ENCODE results near the gene EHD4. TPM values are rescaled to one million over a fixed set of nuclear protein-coding genes. Genes with fewer than 3 reads are reported as not detected.

EHD4 gene
- total RNA-seq, 1 donor from 2014 or later = 42.2 TPM

- no peak for DNase-seq (ENCODE audit: low spot score)
- intact Hi-C loops (cut with DNase I) = no loop called here
Measured at GRCh38 chr15:41996376-41996775, 24.0 kb upstream of the EHD4 start.

DNA sequence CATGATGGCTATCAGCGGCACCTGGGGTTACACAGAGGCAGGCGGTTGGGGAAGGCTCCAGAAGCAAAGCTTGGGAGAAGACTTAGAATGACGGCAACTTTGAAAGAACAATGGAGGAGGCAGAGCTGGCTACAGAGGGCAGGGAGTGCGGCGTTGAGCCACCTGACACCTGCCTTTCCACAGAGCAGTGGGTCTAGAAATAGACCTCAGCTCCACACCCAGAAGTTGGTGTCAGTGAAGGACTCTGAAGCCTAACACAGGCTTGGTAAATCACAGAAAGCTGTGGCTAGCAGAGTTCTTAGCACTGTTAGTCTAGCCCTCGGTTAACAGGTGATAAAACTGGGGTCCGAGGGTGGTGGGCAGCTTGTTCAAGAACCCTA is 23.1 kb upstream of the EHD4 start:
- intact Hi-C loops (cut with DNase I) = no loop called here
- no peak for DNase-seq (ENCODE audit: low spot score)

DNA sequence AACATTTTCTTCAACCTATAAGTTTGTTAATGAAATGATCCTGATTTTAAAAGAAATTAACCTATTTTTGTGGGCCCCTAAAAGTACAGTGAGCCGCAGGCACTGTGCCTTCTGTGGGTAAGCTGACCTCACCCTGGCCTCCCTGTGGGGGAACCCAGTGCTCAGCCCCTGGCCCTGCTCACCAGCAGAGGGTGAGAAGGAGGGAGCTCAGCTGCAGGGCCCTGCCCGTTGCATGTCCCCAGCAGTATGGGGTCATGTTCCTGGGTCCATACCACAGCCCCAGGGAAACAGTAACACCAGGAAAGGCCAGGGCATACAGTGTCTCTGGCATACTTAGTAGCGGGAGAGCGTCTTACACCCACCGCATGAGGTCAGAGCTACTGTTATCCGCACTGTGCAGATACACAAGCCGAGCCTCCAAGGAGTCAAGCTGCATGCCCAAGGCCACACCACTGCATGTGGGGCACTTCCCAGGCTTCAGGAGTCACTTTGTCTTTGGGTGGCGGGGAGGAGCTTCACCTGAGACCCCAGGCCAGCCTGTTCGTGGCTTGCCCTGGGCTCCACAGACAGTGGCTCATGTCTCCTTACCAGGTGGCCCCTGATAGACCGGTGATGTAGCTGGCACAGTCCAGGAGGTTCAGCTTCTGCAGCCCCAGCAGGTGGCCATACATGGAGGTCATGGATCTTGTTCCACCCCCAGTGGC is 22.6 kb upstream of the EHD4 start:
- DNase-seq (ENCODE audit: low spot score) = no peak
- intact Hi-C loops (cut with DNase I) = no loop called here

DNA sequence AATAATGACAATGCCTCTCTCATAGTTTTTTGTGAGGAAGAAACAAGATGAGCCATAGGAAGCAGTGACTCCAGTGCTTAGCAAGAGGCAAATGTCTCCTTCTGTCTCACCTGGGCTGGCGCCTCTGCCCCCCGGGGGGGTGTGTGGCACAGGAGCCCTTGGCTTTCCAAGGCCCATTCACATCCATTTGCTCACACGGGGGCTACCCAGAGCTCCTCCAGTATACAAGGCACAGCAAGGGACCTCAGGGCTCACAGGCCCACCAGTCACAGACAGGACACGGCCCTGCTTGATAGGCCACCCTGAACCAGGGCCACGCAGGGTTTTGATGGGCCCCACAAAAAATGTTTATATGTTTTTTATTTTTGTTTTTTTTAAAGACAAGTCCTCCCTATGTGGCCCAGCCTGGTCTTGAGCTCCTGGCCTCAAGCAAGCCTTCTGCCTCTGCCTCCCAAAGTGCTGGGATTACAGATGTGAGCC is 21.9 kb upstream of the EHD4 start:
- intact Hi-C loops (cut with DNase I) = no loop called here

DNA sequence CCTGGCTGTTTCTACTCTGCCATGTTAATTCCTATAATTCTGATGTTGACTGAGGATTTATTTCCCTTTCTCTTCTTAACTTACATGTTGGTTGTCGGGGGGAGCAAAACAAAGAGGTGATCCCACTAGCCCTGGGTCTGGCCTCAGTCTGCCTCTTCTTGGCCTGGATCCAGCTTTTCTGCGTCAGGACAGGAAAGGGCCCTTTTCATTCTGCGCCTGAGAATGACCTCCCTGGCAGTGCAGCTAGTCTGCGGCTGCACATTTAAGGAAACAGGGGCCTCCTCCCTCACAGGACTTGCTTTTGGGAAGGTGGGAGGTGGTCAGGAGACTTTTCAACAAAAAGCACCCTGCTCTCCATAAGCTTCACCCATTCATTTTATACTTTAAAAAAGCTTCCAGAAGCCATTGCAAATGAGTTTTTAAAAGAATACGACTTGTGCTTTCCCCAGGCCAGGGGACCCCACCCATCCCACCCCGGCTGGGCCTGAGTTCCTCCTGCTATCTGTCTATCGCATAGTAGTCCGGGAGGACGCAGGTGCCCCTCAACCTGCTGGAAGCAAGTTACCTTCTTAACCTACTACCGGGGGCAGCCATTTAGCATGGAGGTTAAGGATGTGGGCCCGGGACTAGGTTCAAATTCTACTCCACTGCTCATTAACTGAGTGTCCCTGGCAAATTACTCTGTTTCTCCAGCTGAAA is 21.3 kb upstream of the EHD4 start:
- intact Hi-C loops (cut with DNase I) = no loop called here

More for the DNA sequence above, 21.9 kb upstream of the EHD4 start:
- DNase-seq (ENCODE audit: low spot score) = no peak

GRCh38 chr15:41992803-41993190 is 20.4 kb upstream of the EHD4 start:
- DNase-seq (ENCODE audit: low spot score) = peak; percentile 24
- intact Hi-C loops (cut with DNase I) = no loop called here

More for the DNA sequence above, 21.3 kb upstream of the EHD4 start:
- DNase-seq (ENCODE audit: low spot score) = peak; percentile 47

DNA sequence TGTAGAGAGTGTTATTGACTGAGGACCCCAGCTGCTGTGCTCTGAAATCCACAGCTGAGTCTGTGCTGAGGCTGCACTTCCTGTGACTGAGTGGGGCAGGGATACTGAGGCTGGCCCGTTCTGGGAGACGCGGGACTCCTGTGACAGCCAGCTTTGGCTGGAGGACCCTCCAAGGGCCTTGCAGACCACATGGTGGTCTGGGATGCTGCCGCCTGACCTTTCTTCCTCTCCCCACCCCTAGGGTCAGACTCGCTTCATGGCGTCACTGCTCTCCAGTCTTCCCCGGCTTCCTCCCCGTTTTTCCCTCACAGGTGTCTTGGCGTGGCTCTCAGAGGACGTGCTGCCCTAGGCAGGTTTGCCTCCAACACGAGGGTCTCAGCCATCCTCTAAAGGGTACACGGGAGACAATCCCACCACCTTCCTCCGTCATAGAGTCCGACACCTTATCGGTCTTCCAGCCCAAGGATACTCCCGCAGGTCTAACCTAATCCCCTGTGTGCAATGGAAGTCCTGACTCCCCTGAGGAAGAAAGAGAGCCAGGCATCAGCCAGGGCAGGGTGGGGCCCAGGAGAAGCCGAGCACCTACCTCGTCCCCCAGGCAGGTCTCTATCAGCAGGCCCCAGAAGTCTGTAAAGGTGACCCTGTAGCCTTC is 19.9 kb upstream of the EHD4 start:
- peak; percentile 54 for DNase-seq (ENCODE audit: low spot score)
- intact Hi-C loops (cut with DNase I) = no loop called here

GRCh38 chr15:41990691-41991090 is 18.3 kb upstream of the EHD4 start:
- peak; percentile 57 for DNase-seq (ENCODE audit: low spot score)
- intact Hi-C loops (cut with DNase I) = no loop called here

DNA sequence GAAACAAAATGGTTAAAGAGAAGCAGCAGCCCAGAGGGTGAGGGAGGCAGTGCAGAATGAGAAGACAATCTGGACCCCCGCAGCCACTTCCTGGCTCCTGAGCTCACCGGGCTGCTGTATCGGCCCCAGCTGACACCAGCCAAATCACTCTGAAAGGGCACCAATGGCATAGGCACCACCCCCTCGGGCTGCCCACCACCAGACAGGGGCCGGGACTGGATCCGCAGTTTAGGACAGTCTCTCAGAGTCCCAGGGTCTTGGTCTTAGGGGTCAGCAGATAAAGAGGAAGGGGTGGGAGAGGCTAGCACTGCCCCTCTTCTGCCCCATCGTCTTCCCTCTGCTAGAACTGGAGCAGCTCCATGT is 17.9 kb upstream of the EHD4 start:
- intact Hi-C loops (cut with DNase I) = no loop called here
- DNase-seq (ENCODE audit: low spot score) = peak; percentile 70

- DNase-seq (ENCODE audit: low spot score) = peak; percentile 93
- intact Hi-C loops (cut with DNase I) = loop anchor here (1.0 to 10.0 kb wide), 2 partner anchors 68 to 145 kb away; no protein-coding TSS in a partner anchor
Measured at GRCh38 chr15:41989573-41990242, 17.4 kb upstream of the EHD4 start.

DNA sequence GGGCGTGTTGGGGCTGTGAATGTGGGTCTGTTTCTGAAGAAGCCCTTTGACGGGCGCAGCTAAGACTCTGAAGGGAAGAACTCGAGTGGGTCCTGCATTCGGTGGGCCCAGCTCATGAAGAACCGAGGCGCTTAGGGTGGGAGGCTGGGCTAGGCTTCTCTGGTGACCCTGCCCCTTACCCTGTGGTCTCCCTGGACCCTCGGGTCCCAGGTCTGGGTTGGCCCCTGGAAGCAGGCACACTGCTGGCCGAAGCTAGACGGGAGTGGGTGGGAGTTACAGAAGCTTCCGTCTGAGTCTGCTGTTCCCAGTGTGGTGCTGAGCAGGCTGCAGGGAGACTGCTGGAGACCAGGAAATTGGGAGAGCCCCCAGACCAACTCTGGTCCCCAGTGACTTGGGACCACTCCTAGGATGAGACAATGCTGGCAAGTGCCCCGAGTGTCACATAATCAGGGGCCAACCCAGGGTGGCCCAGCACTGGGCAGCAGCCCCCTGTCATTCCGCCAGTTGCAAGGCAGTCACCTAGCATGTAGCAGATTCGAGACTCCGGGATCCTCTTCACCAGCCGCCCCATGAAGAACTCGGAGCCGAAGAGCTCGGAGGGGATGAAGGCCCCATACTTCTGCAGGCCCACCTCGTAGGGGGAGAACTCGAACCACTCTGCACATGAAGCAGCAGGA is 16.7 kb upstream of the EHD4 start:
- peak; percentile 67 for DNase-seq (ENCODE audit: low spot score)
- intact Hi-C loops (cut with DNase I) = loop anchor here (1.0 to 10.0 kb wide), 2 partner anchors 68 to 146 kb away; no protein-coding TSS in a partner anchor

GRCh38 chr15:41987925-41988275 is 15.5 kb upstream of the EHD4 start:
- DNase-seq (ENCODE audit: low spot score) = no peak
- intact Hi-C loops (cut with DNase I) = loop anchor here (10.0 kb wide), 1 partner anchor 147 kb away; no protein-coding TSS in a partner anchor

- intact Hi-C loops (cut with DNase I) = loop anchor here (10.0 kb wide), 1 partner anchor 147 kb away; no protein-coding TSS in a partner anchor
- DNase-seq (ENCODE audit: low spot score) = peak; percentile 68
Measured at GRCh38 chr15:41987246-41987924, 15.0 kb upstream of the EHD4 start.

GRCh38 chr15:41985236-41986160 is 13.1 kb upstream of the EHD4 start:
- intact Hi-C loops (cut with DNase I) = loop anchor here (10.0 kb wide), 1 partner anchor 149 kb away; no protein-coding TSS in a partner anchor
- peak; percentile 55 for DNase-seq (ENCODE audit: low spot score)

DNA sequence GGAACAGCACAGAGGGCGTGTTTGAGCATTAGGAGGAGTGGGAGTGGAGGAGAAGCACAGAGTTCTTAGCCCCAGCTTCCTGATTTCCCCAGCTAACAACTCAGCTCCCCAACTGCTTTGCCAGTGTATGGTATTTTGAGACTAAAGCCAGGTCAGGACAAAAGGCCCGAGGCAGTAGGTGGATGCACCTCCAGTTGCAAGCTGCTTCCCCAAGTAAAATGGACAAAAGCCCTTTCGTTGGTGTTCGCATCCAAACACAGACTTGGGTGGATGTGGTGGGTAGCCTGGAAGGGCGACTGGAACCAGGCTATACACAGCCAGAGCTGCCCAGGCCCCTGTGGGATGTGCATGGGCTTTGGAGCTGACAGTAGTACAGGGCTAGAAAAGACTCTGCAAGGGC is 12.3 kb upstream of the EHD4 start:
- intact Hi-C loops (cut with DNase I) = loop anchor here (5.0 to 10.0 kb wide), 2 partner anchors 150 to 152 kb away; no protein-coding TSS in a partner anchor
- DNase-seq (ENCODE audit: low spot score) = peak; percentile 39

GRCh38 chr15:41983621-41984571 is 11.5 kb upstream of the EHD4 start:
- DNase-seq (ENCODE audit: low spot score) = peak; percentile 68
- intact Hi-C loops (cut with DNase I) = loop anchor here (5.0 to 10.0 kb wide), 2 partner anchors 151 to 152 kb away; no protein-coding TSS in a partner anchor

Data from cardiac septum (tissue), 1 donor.